ENCODE data around the gene C16orf46. TPM values are rescaled to one million over a fixed set of nuclear protein-coding genes. Genes with fewer than 3 reads are reported as not detected.

Gene C16orf46
- total and polyA plus RNA-seq, 9 of the 15 experiments (the other 6 are each of a cell fraction or from before 2014, with no cell fraction given), result 0.10 to 0.98 (median 0.41) TPM; not detected in 1

DNA sequence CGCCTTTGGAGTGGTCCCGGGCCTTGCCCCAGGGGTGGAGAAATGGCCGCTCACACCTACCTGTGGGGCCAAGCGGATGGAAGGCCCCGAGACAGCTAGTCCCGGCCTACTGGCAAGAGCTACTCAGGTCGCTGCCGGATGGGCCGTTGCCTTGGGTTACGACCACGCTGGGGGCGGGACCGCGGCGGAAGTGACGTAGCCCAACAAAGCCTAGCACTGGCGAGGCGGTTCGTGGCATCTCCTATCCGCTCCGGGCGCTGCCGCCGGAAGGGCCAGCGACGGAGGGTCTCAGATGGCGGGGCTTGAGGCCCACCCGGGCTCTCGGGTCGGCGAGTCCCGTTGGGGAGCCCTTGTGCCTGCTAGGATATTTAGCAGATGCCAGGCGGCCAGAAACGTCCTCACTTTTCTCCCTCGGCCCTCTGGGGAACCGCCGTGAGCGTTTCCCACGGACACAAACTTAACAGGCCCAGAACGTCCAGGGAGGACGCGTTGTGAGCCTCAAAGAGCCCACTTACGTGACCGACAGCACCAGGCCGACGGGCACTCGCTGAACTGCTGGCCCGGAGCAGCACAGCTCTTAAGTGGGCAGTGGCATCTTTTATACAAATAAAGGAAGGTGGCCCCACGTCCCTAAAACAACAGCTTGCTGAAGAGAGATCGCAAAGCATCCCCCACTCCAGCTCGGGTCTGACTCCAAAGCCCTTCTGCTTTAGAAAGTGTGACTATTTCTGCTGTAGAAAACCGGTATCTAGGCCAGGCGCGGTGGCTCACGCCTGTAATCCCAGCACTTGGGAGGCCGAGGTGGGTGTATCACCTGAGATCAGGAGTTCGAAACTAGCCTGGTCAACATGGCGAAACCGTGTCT, at the start of gene C16orf46 (continued):
- TF ChIP-seq, protein P1, sequence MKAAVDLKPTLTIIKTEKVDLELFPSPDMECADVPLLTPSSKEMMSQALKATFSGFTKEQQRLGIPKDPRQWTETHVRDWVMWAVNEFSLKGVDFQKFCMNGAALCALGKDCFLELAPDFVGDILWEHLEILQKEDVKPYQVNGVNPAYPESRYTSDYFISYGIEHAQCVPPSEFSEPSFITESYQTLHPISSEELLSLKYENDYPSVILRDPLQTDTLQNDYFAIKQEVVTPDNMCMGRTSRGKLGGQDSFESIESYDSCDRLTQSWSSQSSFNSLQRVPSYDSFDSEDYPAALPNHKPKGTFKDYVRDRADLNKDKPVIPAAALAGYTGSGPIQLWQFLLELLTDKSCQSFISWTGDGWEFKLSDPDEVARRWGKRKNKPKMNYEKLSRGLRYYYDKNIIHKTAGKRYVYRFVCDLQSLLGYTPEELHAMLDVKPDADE (conservative IDR thresholded peaks at IDR 0.05; ENCODE audit: control insufficient read depth, low read depth, low read length), result peak; percentile 52; the same call in 1 of the 2 replicates
- TF ChIP-seq, protein P2, sequence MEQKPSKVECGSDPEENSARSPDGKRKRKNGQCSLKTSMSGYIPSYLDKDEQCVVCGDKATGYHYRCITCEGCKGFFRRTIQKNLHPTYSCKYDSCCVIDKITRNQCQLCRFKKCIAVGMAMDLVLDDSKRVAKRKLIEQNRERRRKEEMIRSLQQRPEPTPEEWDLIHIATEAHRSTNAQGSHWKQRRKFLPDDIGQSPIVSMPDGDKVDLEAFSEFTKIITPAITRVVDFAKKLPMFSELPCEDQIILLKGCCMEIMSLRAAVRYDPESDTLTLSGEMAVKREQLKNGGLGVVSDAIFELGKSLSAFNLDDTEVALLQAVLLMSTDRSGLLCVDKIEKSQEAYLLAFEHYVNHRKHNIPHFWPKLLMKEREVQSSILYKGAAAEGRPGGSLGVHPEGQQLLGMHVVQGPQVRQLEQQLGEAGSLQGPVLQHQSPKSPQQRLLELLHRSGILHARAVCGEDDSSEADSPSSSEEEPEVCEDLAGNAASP (IDR thresholded peaks at IDR 0.05), result no peak
- TF ChIP-seq SOX6 (IDR thresholded peaks at IDR 0.05) (peak; percentile 43; the same call in 1 of the 2 replicates), XRCC3 (IDR thresholded peaks at IDR 0.05) (no peak), KDM4B (IDR thresholded peaks at IDR 0.05; ENCODE audit: borderline replicate concordance in 2 of 2, low read depth in 1 of 2) (peak in 1 of 2 experiments; percentile 50; a peak in 1 of 4 replicates), RUNX1 (IDR thresholded peaks at IDR 0.05; ENCODE audit: low read depth) (no peak), POLR2G (IDR thresholded peaks at IDR 0.05; ENCODE audit: low read depth, low read length) (peak; percentile 99), PHB2 (IDR thresholded peaks at IDR 0.05; ENCODE audit: low read depth) (no peak), HMG20B (CRISPR knock-in tag; IDR thresholded peaks at IDR 0.05) (0 out of 2 replicates have a peak, but pooled peaks have one; percentile 34), GATA2 (CRISPR knock-in tag; IDR thresholded peaks at IDR 0.05) (no peak), ASH1L (IDR thresholded peaks at IDR 0.05; ENCODE audit: borderline replicate concordance, low read depth, partially characterized antibody) (no peak), ZNF431 (CRISPR knock-in tag; IDR thresholded peaks at IDR 0.05) (no peak; the same call in 1 of the 2 replicates), NR4A1 (CRISPR knock-in tag; IDR thresholded peaks at IDR 0.05) (no peak), NR4A1 (tag; IDR thresholded peaks at IDR 0.05) (no peak; the same call in 1 of the 2 replicates), CREB1 (IDR thresholded peaks at IDR 0.05) (peak; percentile 93), CREB1 (CRISPR knock-in tag; IDR thresholded peaks at IDR 0.05) (peak; percentile 96), TAF9B (IDR thresholded peaks at IDR 0.05; ENCODE audit: partially characterized antibody) (peak; percentile 40), ZNF121 (CRISPR knock-in tag; conservative IDR thresholded peaks at IDR 0.05) (no peak)
- TF ChIP-seq, protein P3, sequence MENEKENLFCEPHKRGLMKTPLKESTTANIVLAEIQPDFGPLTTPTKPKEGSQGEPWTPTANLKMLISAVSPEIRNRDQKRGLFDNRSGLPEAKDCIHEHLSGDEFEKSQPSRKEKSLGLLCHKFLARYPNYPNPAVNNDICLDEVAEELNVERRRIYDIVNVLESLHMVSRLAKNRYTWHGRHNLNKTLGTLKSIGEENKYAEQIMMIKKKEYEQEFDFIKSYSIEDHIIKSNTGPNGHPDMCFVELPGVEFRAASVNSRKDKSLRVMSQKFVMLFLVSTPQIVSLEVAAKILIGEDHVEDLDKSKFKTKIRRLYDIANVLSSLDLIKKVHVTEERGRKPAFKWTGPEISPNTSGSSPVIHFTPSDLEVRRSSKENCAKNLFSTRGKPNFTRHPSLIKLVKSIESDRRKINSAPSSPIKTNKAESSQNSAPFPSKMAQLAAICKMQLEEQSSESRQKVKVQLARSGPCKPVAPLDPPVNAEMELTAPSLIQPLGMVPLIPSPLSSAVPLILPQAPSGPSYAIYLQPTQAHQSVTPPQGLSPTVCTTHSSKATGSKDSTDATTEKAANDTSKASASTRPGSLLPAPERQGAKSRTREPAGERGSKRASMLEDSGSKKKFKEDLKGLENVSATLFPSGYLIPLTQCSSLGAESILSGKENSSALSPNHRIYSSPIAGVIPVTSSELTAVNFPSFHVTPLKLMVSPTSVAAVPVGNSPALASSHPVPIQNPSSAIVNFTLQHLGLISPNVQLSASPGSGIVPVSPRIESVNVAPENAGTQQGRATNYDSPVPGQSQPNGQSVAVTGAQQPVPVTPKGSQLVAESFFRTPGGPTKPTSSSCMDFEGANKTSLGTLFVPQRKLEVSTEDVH (IDR thresholded peaks at IDR 0.05; ENCODE audit: low read depth, partially characterized antibody), result peak; percentile 64
- TF ChIP-seq, protein P4, sequence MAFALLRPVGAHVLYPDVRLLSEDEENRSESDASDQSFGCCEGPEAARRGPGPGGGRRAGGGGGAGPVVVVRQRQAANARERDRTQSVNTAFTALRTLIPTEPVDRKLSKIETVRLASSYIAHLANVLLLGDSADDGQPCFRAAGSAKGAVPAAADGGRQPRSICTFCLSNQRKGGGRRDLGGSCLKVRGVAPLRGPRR (CRISPR knock-in tag; IDR thresholded peaks at IDR 0.05), result 0 out of 2 replicates have a peak, but pooled peaks have one; percentile 34
- TF ChIP-seq, protein P5, sequence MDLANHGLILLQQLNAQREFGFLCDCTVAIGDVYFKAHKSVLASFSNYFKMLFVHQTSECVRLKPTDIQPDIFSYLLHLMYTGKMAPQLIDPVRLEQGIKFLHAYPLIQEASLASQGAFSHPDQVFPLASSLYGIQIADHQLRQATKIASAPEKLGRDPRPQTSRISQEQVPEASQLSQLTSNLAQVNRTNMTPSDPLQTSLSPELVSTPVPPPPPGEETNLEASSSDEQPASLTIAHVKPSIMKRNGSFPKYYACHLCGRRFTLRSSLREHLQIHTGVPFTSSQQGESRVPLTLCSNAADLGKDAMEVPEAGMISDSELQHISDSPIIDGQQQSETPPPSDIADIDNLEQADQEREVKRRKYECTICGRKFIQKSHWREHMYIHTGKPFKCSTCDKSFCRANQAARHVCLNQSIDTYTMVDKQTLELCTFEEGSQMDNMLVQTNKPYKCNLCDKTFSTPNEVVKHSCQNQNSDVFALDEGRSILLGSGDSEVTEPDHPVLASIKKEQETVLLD (IDR thresholded peaks at IDR 0.05), result no peak
